Choroid plexus epithelial cell (primary cell): Measurements from ENCODE around the gene ZFP36L1.

Experiments used
- DNase-seq: peaks from one replicate; pipeline ENCODE4 v3.0.0-alpha.2; 2010; ENCODE audit warnings: low read depth
- H3K4me3 ChIP-seq: 2 replicates; pipeline ENCODE4 v1.5.1; 2011; ENCODE audit warnings: low read depth, mild to moderate bottlenecking, control low read depth, low read length, moderate library complexity
- TF ChIP-seq, protein P1 (sequence below): conservative IDR thresholded peaks from 2 replicates; pipeline ENCODE4 v1.5.1; 2011; ENCODE audit warnings: low read depth, mild to moderate bottlenecking, control low read depth, inconsistent platforms, low read length, moderate library complexity

The ZFP36L1 gene

GRCh38 chr14:68828698-68829097, 35.8 kb upstream of the ZFP36L1 start:
- no peak for DNase-seq
- H3K4me3 ChIP-seq, result no peak overlapping the region
- TF ChIP-seq, protein P1, sequence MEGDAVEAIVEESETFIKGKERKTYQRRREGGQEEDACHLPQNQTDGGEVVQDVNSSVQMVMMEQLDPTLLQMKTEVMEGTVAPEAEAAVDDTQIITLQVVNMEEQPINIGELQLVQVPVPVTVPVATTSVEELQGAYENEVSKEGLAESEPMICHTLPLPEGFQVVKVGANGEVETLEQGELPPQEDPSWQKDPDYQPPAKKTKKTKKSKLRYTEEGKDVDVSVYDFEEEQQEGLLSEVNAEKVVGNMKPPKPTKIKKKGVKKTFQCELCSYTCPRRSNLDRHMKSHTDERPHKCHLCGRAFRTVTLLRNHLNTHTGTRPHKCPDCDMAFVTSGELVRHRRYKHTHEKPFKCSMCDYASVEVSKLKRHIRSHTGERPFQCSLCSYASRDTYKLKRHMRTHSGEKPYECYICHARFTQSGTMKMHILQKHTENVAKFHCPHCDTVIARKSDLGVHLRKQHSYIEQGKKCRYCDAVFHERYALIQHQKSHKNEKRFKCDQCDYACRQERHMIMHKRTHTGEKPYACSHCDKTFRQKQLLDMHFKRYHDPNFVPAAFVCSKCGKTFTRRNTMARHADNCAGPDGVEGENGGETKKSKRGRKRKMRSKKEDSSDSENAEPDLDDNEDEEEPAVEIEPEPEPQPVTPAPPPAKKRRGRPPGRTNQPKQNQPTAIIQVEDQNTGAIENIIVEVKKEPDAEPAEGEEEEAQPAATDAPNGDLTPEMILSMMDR, result no peak

DNA sequence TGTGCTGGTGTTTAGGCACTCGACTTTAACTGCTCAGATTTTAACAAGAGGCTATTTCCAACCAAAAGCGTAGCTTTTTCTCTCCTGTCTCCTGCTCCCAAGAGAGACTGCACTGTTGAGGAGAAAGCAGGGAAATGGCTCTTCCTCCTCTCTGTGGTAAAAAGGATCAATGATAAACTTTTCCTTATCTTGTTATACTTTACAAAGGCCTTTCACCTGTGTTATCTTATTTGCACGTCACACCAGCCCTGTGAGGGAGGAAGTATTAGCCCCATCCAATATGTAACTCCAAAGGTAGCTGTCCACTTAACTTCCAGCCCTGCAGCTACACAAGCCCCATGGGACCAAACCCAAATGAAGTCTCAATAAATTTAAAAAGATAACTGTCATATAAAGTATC, 32.9 kb upstream of the ZFP36L1 start:
- no peak for DNase-seq
- H3K4me3 ChIP-seq, result no peak overlapping the region
- TF ChIP-seq, protein P1, result no peak

GRCh38 chr14:68824517-68825347, 31.9 kb upstream of the ZFP36L1 start:
- H3K4me3 ChIP-seq, result no peak overlapping the region
- DNase-seq, result peak; percentile 79
- TF ChIP-seq, protein P1, result peak; percentile 94

DNA sequence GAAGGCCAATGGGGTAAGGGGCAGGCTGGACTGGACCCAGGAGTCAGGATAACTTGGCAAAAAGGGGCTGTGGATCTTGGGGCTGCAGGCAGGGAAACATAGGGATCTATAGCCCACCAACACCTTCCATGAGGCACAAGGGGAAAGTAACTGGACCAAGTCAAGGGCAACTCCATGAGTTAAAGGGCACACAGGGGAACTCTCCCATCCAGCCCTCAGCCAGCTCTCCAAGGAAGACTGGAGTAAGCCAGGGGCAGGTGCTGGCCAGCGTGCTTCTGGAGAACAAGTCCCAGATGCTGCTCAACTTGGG, 31.3 kb upstream of the ZFP36L1 start:
- TF ChIP-seq, protein P1, result no peak
- DNase-seq, result no peak
- H3K4me3 ChIP-seq, result no peak overlapping the region

- H3K4me3 ChIP-seq, result no peak overlapping the region
- TF ChIP-seq, protein P1, result no peak
- DNase-seq, result no peak
Observed at GRCh38 chr14:68823434-68824206, 30.8 kb upstream of the ZFP36L1 start.

DNA sequence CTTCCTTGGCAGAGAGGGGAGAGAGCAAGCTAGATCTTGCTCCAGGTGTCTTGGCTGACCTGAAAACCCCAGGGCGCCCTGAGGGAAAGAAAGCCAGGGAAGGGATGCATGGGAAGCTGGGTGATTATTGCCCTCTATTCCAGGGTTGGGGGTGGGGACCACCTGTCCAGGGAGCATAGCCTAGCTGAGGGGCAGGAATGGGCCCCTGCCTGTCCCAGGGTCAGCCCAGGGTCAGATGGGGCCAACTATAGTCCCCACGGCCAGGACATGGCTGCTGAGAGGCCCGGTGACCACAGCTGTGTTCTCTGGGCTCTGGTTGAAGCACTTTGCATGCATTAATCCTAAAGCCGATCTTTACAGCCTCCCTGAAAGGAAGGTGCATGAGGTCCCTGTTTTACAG, 30.1 kb upstream of the ZFP36L1 start:
- TF ChIP-seq, protein P1, result no peak
- DNase-seq, result no peak

More for the DNA sequence above, 30.1 kb upstream of the ZFP36L1 start:
- no peak overlapping the region for H3K4me3 ChIP-seq
